GM12891 (cell line): ENCODE measurements around the gene PLCB1.

ENCODE experiments used
- POLR2A ChIP-seq: IDR thresholded peaks from 2 replicates; pipeline ENCODE4 v1.6.1; 2011; ENCODE audit warnings: low read depth, low read length, control low read depth
- POLR2AphosphoS5 ChIP-seq: IDR thresholded peaks from 2 replicates; pipeline ENCODE4 v1.6.1; 2011; ENCODE audit warnings: low read depth, low read length, control low read depth
- POU2F2 ChIP-seq: IDR thresholded peaks from 2 replicates; pipeline ENCODE4 v1.6.1; 2011; ENCODE audit warnings: low read depth, mild to moderate bottlenecking, control low read depth, low read length, moderate library complexity
- SPI1 ChIP-seq: IDR thresholded peaks from 2 replicates; pipeline ENCODE4 v1.6.1; 2011; ENCODE audit warnings: low read depth, low read length, control low read depth

DNA sequence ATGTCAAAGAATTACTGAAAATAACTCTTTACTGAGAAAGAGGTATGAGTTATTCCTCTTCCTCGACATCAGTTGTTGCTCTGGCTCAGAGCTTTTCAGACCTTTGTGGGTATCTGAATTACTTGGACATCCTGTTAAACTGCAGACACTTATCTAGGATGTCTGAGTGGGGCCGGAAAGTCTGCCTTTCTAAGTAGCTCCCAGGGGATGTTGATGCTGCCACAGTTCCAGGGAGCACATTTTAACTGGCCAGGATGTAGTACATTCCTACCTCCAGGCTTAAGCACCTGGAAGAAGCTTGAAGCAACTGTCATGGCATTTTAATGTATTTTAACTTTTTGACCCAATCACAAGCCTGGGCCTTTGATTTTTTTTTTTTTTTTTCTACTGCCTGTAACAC is 671.0 kb downstream of the PLCB1 start:
- TF ChIP-seq POLR2AphosphoS5 (no peak), POU2F2 (no peak), POLR2A (no peak), SPI1 (no peak)
